ENCODE results near the gene PTPRB. TPM values are rescaled to one million over a fixed set of nuclear protein-coding genes. Genes with fewer than 3 reads are reported as not detected.

Gene PTPRB
- total and polyA plus RNA-seq, 8 donors = 1.2 to 51.2 (median 10.5) TPM

DNA sequence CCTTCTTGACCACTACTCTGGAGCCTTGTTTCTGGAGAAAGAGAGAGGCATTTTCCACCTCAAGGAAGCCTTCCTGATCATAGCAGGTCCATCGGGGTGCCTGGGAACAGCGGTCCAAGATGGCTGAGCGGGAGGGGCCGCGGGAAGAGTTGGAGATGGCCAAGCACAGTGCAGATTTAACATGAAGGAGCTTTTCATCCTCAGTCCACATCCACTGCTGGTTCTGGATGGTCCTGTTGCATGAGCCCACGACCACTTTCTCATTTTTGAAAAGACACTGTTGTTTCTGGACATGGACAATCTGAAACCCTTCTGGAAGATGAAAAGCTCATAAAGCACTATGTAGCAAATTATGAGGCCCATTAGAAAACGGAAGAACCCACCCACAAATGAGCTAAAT, 1.5 kb downstream of the PTPRB start:
- peak overlapping the region in 1 of 4 donors; percentile 4 for H3K4me3 ChIP-seq
- peaks cover 0 to 5% (median 0%) of the 10 kb centered on the region in 3 donors for H3K27me3 ChIP-seq
- H3K9me3 ChIP-seq = no peaks in the 10 kb centered on the region
- H3K4me1 ChIP-seq = no peaks in the 10 kb centered on the region
- no peaks in the 10 kb centered on the region for H3K36me3 ChIP-seq
- TF ChIP-seq POLR2A (IDR thresholded peaks at IDR 0.05) (no peak), EP300 (IDR thresholded peaks at IDR 0.05) (no peak), POLR2AphosphoS5 (IDR thresholded peaks at IDR 0.05) (no peak)
- TF ChIP-seq, protein P1, sequence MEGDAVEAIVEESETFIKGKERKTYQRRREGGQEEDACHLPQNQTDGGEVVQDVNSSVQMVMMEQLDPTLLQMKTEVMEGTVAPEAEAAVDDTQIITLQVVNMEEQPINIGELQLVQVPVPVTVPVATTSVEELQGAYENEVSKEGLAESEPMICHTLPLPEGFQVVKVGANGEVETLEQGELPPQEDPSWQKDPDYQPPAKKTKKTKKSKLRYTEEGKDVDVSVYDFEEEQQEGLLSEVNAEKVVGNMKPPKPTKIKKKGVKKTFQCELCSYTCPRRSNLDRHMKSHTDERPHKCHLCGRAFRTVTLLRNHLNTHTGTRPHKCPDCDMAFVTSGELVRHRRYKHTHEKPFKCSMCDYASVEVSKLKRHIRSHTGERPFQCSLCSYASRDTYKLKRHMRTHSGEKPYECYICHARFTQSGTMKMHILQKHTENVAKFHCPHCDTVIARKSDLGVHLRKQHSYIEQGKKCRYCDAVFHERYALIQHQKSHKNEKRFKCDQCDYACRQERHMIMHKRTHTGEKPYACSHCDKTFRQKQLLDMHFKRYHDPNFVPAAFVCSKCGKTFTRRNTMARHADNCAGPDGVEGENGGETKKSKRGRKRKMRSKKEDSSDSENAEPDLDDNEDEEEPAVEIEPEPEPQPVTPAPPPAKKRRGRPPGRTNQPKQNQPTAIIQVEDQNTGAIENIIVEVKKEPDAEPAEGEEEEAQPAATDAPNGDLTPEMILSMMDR (IDR thresholded peaks at IDR 0.05) = no peak
- DNase-seq = no peak
- 87 to 92% (median 90%) methylated on average over 7 of the region's 7 CpGs for WGBS, 5 donors
- intact Hi-C loops (cut with DNase I; ENCODE audit: low total_unique reads) = no loop called here
- no peak overlapping the region for H3K27ac ChIP-seq

DNA sequence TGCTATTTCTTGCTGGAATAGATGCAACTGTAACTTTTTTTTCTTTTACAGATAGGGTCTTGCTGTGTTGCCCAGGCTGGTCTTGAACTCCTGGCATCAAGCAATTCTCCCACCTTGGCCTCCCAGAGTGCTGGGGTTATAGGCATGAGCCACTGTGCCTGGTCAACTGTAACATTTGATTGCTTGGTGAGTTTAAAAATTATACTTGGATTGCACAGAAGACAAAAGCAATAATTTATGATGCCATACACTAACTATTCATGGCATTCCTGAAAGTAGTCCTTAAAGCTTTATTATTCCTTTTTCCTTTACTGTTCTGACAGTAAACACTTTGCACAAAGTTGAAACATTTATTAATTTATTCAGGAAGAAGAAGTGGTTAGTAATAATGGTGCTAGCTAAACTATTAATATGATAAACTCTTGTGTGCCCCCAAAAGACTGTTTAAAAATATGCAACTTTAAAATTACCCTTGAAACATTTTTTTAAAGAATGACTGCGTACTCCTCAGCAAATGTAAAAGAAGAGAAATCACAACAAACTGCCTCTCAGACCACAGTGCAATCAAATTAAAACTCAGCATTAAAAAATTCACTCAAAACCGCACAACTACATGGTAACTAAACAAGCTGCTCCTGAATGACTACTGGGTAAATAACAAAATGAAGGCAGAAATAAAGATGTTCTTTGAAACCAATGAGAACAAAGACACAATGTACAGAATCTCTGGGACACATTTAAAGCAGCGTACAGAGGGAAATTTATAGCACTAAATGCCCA, 8.3 kb downstream of the PTPRB start:
- no peak overlapping the region for H3K4me3 ChIP-seq
- no peak overlapping the region for H3K27ac ChIP-seq
- DNase-seq = no peak
- no peaks in the 10 kb centered on the region for H3K36me3 ChIP-seq
- H3K27me3 ChIP-seq = no peaks in the 10 kb centered on the region
- TF ChIP-seq POLR2AphosphoS5 (IDR thresholded peaks at IDR 0.05) = no peak
- TF ChIP-seq, protein P1 (IDR thresholded peaks at IDR 0.05) = no peak
- intact Hi-C loops (cut with DNase I; ENCODE audit: low total_unique reads) = no loop called here
- 84 to 92% (median 86%) methylated on average over 3 of the region's 3 CpGs for WGBS, 5 donors
- no peaks in the 10 kb centered on the region for H3K9me3 ChIP-seq
- H3K4me1 ChIP-seq = no peaks in the 10 kb centered on the region

DNA sequence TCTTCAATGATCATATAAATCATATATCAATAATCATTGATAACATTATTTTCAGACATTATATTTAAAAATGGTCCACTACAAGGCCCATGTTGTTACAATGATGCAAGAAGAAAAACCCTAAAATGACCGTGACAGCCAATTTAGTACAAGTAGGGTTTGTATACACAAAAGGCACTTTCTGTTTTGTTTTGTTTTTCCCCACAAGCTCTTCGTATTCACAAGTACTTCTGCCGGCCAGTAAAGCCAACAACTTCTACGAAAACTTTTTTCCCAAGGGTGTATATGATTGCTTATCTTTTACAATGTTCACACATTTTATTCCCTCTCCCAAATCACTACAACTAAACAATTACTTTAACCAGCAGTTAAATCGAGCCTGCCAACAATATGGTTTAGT, 9.6 kb downstream of the PTPRB start:
- intact Hi-C loops (cut with DNase I; ENCODE audit: low total_unique reads) = no loop called here
- Histone ChIP-seq H3K9me3 (no peaks in the 10 kb centered on the region), H3K4me1 (no peaks in the 10 kb centered on the region), H3K27ac (no peak overlapping the region), H3K4me3 (no peak overlapping the region), H3K36me3 (no peaks in the 10 kb centered on the region), H3K27me3 (no peaks in the 10 kb centered on the region)
- TF ChIP-seq, protein P1 (IDR thresholded peaks at IDR 0.05) = no peak
- TF ChIP-seq POLR2A (IDR thresholded peaks at IDR 0.05) (no peak), EP300 (IDR thresholded peaks at IDR 0.05) (no peak), POLR2AphosphoS5 (IDR thresholded peaks at IDR 0.05) (no peak)
- WGBS, 5 donors = 13 to 45% (median 23%) methylated on average over 5 of the region's 5 CpGs
- DNase-seq = no peak

DNA sequence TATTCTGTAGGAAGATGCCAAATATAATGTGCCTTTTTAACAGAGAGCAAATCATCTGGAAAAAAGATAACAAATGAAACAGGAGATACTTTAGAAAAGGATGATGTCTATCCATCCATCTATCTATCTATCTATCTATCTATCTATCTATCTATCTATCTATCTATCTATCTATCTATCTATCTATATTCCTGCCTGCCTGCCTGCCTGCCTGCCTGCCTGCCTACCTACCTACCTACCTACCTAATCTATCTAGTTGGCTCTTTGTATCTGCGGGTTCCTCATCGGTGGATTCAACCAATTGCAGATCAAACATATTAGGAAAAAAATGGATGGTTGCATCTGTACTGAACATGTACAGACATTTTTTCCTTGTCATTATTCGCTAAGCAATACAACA, 11.0 kb downstream of the PTPRB start:
- Histone ChIP-seq H3K4me3 (no peak overlapping the region), H3K27ac (no peak overlapping the region), H3K27me3 (no peaks in the 10 kb centered on the region), H3K9me3 (no peaks in the 10 kb centered on the region), H3K36me3 (no peaks in the 10 kb centered on the region), H3K4me1 (no peaks in the 10 kb centered on the region)
- DNase-seq = no peak
- intact Hi-C loops (cut with DNase I; ENCODE audit: low total_unique reads) = no loop called here
- no peak for TF ChIP-seq POLR2A (IDR thresholded peaks at IDR 0.05)
- TF ChIP-seq, protein P1 (IDR thresholded peaks at IDR 0.05) = no peak
- no peak for TF ChIP-seq EP300 (IDR thresholded peaks at IDR 0.05)
- no peak for TF ChIP-seq POLR2AphosphoS5 (IDR thresholded peaks at IDR 0.05)
- 87 to 98% (median 95%) methylated on average over 3 of the region's 3 CpGs for WGBS, 5 donors

Data from stomach (tissue), 9 donors.